GM19372 (cell line): ENCODE data around the gene SRP54.
A peak's percentile ranks its signal among the peaks of the same experiment; 100 is the strongest.
"Not testable (repeated sequence)": the region's sequence is repeated elsewhere in the genome, so short reads cannot be mapped to it uniquely, and the experiment has no call there.

ENCODE experiments used
- ATAC-seq: cut with Tn5 transposase; IDR thresholded peaks from one replicate; pipeline ENCODE4 v1.9.1; 2021; ENCODE audit warnings: mild to moderate bottlenecking, low read depth, moderate library complexity; ENCODE audit not compliant: unreplicated experiment

SRP54 gene

DNA sequence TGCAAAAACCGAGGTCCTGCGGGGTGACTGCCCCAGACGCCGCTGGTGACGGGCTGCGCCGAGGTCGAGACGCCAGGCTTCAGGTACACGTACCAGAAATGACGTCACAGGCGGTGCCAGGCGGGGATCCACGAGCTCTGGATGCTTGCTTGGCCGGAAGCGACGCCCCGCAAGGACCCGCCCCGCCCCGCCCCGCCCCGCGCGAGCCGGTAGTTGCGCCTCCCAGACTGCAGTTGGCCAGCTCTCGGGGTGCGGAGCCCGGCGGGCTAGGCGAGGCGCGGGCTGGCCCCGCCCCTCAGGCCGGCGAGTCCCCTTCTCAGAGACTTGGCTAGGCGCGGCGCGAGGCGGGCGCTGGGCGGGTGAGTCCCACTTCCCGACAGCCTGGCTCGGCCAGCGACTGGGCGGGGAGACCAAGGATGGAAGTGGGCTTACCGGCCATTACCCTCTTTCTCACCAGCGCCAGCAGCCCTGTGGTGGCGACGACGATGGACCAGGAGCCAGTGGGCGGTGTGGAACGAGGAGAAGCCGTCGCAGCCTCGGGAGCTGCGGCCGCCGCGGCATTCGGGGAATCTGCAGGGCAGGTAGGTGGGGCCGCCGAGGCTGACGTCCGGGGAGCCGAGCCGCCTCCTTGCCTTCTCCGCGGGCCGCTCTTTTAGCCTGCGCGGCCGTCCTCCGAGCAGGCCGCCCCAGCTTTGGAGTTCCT lies 63.4 kb downstream of the SRP54 start, which contains the start of gene FAM177A1:
Gene FAM177A1 (plus strand): TSS at position 225 of the 703 bp plus-strand sequence. CDS start 192 bp downstream, at position 417.
- ATAC-seq, result peak; percentile 94

DNA sequence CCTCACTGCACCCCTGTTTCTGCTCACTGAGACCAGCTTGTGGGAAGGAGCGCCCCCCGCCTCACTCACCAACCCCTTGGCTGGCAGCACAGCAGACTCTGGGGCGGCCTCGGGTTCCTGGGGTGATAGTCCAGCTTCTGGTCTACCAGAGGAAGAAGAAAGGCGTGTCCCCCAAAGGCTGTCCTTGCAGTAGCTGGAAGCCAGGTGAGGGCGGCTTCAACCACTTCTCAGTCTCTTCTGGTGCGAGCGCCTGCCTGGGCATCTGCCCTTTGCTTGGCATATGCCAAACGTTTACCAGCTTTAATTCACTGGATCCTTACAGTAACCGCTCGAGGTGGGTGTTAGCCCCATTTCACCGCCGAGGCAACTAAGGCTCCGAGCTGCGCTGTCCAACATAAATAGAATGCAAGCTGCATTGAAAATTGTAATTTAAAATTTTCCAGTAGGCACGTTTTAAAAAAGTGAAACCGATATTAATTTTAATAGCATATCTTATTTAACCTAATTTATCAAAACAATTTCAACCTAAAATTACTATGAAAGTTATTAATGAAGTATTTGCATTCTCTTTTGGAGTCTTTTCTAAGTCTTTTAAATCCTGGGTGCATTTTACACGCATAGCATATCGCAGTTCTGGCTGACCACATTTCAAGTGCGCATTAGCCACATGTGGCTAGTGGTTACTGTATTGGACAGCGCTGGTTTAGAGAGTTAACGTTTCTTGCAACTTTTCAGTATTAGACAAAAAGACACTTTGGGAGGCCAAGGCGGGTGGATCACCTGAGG lies 64.2 kb downstream of the SRP54 start:
- no peak for ATAC-seq

DNA sequence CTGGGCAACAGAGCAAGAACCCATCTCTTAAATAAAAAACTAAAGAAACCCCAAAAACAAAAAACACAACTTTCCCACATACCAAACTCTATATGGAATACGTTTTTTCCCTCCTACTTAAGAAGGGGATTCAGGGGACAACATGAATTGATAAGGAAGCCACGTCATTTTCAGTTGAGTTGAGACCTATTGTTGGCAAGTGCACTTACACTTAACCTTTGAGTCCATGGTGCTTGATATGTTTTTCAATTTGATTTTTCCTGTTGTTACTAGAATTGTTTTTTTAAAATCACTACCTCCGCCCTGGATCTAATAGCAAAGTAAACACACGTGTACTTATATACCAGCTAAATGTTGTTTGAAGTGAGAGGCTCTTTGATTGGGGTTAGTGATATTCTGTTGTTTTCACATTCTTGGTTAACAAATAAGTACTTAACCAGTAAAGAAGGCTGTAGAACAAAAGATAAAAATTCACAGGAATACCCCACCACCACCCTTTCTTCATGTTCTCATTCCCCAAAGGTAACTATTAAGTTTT lies 65.3 kb downstream of the SRP54 start:
- ATAC-seq, result no peak

DNA sequence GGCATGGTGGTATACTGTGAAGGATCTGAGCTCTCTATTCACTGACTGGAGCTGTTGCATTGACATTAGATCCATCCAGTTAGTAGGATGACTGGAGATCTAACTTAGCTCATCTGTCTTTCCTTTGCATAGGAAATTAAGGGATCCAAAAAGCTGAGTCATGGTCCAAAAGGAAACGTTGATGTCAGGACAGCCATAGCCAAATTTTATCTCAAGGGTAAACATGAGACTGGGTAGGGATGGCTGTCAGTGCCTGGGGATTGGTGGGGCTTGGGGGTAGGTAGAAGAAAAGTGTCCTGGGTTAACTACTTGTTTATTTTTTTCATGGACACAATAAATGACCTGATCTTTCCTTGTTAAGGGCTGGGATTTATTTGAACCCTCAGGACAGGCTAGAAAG lies 67.9 kb downstream of the SRP54 start:
- ATAC-seq, result no peak

DNA sequence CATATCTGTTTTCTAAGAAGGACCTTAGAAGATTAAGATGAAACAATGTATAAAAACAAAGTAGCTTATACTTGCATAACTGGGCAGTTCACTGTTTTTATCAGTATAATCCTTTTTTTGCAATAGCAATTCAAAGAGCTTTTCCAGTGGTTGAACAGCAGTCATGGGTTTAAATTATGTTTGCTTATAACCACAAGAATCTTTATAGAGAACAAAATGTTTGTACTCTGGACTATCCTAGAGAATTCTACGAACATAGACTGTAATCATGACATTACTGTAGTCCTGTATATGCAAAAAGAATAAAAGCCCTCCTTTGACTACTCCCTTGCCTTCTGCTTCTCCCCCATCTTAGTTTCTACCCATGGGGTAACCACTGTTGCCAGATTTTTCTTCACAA lies 69.0 kb downstream of the SRP54 start:
- no peak for ATAC-seq

DNA sequence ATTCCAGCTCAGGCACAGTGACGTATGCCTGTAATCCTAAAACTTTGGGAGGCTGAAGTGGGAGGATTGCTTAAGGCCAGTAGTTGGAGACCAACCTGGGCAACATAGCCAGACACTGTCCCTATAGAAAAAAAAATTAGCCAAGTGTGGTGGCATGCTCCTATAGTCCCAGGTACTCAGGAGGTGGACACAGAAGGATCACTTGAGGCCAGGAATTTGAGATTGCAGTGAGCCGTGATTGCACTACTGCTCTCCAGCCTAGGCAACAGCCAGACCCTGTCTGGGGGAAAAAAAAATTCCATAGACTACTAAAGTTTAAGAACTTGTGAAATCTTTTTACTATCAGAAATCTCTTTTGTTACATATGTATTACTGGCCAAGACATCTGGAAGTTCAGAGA lies 69.8 kb downstream of the SRP54 start:
- ATAC-seq, result no peak

DNA sequence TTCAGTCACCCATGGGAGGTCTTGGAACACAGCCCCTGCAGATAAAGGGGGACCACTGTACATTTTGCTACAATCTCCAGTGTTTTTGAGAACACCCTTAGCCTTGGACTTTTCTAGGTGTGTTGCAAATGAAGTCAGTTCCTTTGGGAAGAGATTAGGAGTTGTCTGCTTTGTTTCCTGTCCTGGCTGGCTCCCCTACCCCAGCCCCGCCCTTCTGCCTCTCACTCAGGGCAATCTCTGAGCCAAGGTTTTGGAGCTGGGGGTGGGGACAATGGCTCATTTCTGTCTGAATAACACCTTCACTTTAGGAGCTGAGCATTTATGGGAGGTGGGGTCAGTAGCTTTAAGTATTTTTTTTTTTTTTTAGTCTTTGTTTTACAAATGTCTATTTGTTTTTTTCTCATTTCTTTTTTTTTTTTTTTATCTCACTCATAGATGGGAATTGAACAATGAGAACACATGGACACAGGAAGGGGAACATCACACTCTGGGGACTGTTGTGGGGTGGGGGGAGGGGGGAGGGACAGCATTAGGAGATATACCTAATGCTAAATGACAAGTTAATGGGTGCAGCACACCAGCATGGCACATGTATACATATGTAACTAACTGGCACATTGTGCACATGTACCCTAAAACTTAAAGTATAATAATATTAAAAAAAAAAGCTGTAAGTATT lies 78.5 kb downstream of the SRP54 start:
- not testable (repeated sequence) for ATAC-seq

DNA sequence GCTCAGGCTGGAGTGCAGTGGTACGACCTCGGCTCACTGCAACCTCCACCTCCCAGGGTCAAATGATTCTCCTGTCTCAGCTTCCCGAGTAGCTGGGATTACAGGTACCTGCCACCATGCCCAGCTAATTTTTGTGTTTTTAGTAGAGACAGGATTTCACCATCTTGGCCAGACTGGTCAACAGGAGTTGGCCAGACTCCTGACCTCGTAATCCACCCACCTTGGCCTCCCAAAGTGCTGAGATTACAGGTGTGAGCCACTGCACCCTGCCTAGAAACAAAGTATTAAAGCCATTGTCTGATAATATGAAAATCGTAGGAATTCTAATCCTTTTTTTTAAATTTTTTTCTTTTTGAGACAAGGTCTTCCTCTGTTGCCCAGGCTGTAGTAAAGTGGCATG lies 82.9 kb downstream of the SRP54 start:
- not testable (repeated sequence) for ATAC-seq

DNA sequence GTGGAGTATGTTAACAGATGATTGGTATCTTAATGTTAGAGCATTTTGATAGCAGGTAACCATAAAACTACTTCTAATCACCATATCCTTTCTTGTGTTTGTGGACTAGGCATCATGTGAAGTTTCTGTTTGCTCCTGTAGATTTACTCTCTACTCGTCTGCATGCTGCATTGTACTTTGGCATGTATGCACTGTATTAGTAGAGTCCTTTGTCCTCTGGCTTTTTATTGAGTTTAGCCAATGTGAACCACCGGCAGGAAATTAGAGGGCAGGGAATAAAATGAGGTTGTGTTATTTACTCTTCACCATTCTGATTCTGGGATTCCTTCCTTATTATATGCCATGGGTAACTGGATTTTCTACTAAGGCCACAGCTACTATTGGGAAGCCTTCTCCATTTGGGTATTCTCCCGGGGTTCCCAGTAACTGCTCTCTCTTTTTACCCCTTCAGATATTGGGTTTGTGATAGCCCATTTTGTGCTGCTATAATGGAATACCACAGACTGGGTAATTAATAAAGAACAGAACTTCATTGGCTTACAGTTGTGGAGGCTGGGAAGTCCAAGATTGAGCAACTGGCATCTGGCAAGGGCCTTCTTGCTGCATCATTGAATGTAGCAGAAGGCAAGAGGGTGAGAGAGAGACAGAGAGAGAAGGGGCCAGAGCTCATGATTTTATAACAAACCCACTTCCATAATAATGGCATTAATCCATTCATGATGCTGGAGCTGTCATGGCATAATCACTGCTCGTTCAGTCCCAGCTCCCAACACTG lies 85.6 kb downstream of the SRP54 start:
- ATAC-seq, result no peak

DNA sequence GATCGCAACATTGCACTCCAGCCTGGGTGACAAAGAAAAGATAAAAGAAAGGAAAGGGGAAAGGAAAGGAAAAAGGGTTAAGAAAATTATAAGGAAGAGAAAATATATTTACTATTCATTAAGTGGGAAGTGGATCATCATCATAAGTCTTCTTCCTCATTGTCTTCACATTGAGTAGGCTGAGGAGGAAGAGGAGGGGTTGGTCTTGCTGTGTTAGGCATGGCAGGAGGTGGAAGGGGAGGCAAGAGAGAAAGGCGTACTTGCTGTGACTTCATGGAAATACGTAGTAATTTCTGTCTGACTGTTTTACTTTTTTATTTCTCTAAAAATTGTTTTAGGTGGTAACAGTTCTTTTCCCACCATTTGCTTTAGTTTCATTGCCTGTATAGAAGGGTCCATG lies 89.4 kb downstream of the SRP54 start:
- no peak for ATAC-seq

DNA sequence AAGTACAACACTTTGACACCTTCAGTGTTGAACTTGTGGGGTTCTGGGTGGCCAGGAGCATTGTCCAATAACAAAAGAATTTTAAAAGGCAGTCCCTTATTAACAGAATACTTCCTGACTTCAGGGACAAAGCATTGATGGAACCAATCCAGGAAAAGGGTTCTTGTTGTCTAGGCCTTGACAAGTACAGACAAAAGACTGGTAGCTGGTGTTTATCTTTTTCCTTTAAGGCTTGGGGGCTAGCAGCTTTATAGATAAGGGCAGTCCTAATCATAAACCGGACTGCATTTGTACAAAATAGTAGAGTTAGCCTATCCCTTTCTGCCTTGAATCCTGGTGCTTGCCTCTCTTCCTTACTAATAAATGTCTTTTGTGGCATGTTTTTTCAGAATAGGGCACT lies 90.7 kb downstream of the SRP54 start:
- ATAC-seq, result no peak

DNA sequence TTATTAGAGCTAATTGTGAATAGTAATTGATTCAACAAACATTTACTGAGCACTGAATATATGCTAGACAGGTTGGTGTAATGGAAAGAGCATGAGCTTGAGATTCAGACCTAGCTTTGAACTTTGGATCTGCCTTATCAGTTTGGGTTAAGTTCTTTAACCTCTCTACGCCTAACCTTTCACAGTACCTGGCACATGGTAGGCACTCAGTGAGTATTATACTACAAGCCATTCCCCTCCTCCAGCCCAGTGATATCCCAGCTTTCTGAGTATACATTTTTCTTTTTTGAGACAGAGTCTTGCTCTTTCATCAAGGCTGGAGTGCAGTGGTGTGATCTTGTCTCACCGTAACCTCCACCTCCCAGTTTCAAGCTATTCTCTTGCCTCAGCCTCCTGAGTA lies 95.3 kb downstream of the SRP54 start:
- no peak for ATAC-seq
